Muscle of leg (tissue), 11 donors: Measurements from ENCODE around the gene PRTFDC1. TPM values are rescaled to one million over a fixed set of nuclear protein-coding genes. Genes with fewer than 3 reads are reported as not detected.
"Not testable (repeated sequence)": the region's sequence is repeated elsewhere in the genome, so short reads cannot be mapped to it uniquely, and the experiment has no call there.

Experiments
- DNase-seq: peaks from one replicate; pipeline ENCODE4 v3.0.0; 2013
- H3K27ac ChIP-seq: one replicate; pipeline ENCODE4 v1.5.1; 2013; ENCODE audit warnings: mild to moderate bottlenecking, low read length, control low read depth
- H3K27me3 ChIP-seq: one replicate; pipeline ENCODE4 v1.6.1; 2013; ENCODE audit warnings: low read length; ENCODE audit not compliant: control insufficient read depth, insufficient read depth
- H3K36me3 ChIP-seq: one replicate; pipeline ENCODE4 v1.6.1; 2013; ENCODE audit warnings: low read length; ENCODE audit not compliant: control insufficient read depth, insufficient read depth
- H3K4me1 ChIP-seq: one replicate; pipeline ENCODE4 v1.6.1; 2013; ENCODE audit warnings: low read length; ENCODE audit not compliant: control insufficient read depth, insufficient read depth
- H3K4me3 ChIP-seq: one replicate; pipeline ENCODE4 v1.5.1; 2013; ENCODE audit warnings: low read length, control low read depth
- H3K9me3 ChIP-seq: replicated peaks from 2 replicates; pipeline ENCODE4 v1.6.1; 2013; ENCODE audit warnings: low read depth, low read length; ENCODE audit not compliant: control insufficient read depth
- WGBS: methylation state at CpG from one replicate; pipeline ENCODE4 v1.1.5; 2013; ENCODE audit warnings: missing lambda C conversion rate; ENCODE audit not compliant: insufficient coverage; 5-methylcytosine and 5-hydroxymethylcytosine counted together
- polyA plus RNA-seq, 8 donors: library from polyadenylated mRNA; unstranded; fragments of 120-200 nt; gene quantifications; one replicate each; pipeline versions ENCODE4 v1.2.1 to v1.2.3, GENCODE V29; 2013; ENCODE audit warnings: inconsistent platforms in 1 of 8, low replicate concordance in 1 of 8; ENCODE audit not compliant: insufficient read length in 8 of 8, insufficient read depth in 1 of 8
- total RNA-seq: library from RNA; stranded (reverse); fragments of 120-200 nt; gene quantifications from one replicate; pipeline ENCODE4 v1.2.4, GENCODE V29; 2013

The PRTFDC1 gene
- total and polyA plus RNA-seq, 9 donors: 12.6 to 21.6 (median 16.2) TPM

GRCh38 chr10:24920907-24921881, 31.2 kb downstream of the PRTFDC1 start:
- peak; percentile 83 for DNase-seq
- 20% methylated on average over 1 of the region's 7 CpGs for WGBS
- H3K27ac ChIP-seq: no peak overlapping the region

DNA sequence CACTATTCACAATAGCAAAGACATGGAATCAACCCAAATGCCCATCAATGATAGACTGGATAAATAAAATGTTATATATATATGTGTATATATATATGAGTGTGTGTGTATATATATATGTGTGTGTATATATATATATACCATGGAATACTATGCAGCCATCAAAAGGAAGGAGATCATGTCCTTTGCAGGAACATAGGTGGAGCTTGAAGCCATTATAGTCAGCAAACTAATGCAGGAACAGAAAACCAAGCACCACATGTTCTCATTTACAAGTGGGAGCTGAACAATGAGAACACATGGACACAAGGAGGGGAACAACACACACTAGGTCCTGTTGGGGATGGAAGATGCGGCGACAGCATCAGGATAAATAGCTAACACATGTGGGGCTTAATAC, 32.2 kb downstream of the PRTFDC1 start:
- not testable (repeated sequence) for H3K4me1 ChIP-seq, H3K36me3 ChIP-seq, H3K9me3 ChIP-seq, H3K4me3 ChIP-seq, H3K27me3 ChIP-seq, H3K27ac ChIP-seq, DNase-seq
- WGBS: no CpG with 5 or more reads among the region's 2 CpGs

More at GRCh38 chr10:24920907-24921881, 31.2 kb downstream of the PRTFDC1 start:
- H3K4me3 ChIP-seq: no peak overlapping the region
- no peaks in the 10 kb centered on the region for H3K4me1 ChIP-seq
- no peaks in the 10 kb centered on the region for H3K9me3 ChIP-seq
- no peaks in the 10 kb centered on the region for H3K27me3 ChIP-seq
- no peaks in the 10 kb centered on the region for H3K36me3 ChIP-seq

DNA sequence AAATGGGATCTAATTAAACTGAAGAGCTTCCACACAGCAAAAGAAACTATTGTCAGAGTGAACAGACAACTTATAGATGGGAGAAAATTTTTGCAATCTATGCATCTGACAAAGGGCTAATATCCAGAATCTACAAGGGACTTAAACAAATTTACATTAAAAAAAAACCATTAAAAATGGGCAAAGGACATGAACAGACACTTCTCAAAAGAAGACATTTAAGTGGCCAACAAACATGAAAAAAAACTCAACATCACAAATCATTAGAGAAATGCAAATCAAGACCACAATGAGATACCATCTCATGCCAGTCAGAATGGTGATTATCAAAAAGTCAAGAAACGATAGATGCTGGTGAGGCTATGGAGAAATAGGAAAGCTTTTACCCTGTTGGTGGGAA, 32.8 kb downstream of the PRTFDC1 start:
- not testable (repeated sequence) for H3K36me3 ChIP-seq, H3K9me3 ChIP-seq, H3K4me1 ChIP-seq, H3K27me3 ChIP-seq, H3K4me3 ChIP-seq, DNase-seq, H3K27ac ChIP-seq
- no CpG with 5 or more reads among the region's 1 CpG for WGBS

DNA sequence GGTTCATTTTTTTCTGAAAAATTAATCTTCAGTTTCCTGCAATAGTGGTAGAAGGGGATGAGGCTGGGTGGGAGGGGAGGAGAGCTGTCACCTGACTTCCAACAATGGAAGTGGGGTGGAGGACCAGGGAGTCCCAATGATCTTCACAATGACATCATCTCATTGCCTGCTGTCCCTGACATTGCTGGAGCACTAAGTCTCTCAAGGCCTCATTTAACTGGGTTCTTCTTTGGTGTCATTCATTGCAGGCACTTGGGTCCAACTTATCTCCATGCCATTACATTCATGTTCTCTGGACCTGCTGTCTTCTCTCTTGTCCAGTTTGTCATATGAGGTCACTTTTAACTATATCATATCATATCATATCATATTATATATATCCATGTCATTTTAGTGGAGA, 34.4 kb downstream of the PRTFDC1 start:
- no peak for DNase-seq
- H3K36me3 ChIP-seq: no peaks in the 10 kb centered on the region

DNA sequence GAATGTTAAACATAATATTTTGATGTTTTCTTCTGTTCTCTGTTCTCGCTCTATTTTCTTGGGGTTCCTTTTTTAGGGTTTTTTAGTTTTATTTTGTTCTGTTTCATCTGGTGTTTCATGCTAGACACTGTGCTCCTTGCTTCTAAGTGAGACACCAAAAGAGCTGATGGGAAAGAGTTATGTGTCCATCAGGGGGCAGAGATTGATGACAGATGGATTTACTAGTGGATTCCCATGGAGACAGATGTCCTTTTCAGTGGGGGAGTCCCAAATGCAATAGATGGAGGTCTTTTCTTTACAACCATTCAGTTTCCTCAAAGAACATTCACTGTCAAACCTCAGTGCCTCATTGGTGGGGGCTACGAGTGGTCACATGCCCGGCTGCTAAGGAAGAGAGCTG, 34.9 kb downstream of the PRTFDC1 start:
- H3K36me3 ChIP-seq: no peaks in the 10 kb centered on the region
- H3K4me3 ChIP-seq: no peak overlapping the region
- no peaks in the 10 kb centered on the region for H3K9me3 ChIP-seq
- no peak for DNase-seq
- 100% methylated on average over 1 of the region's 3 CpGs for WGBS
- no peak overlapping the region for H3K27ac ChIP-seq
- no peaks in the 10 kb centered on the region for H3K27me3 ChIP-seq
- no peaks in the 10 kb centered on the region for H3K4me1 ChIP-seq

More for the DNA sequence above, 34.4 kb downstream of the PRTFDC1 start:
- no peak overlapping the region for H3K4me3 ChIP-seq
- H3K9me3 ChIP-seq: no peaks in the 10 kb centered on the region
- no peaks in the 10 kb centered on the region for H3K4me1 ChIP-seq
- H3K27ac ChIP-seq: no peak overlapping the region
- no peaks in the 10 kb centered on the region for H3K27me3 ChIP-seq

- H3K9me3 ChIP-seq: no peaks in the 10 kb centered on the region
- no peaks in the 10 kb centered on the region for H3K36me3 ChIP-seq
- WGBS: 87% methylated on average over 1 of the region's 2 CpGs
- H3K27ac ChIP-seq: no peak overlapping the region
- no peaks in the 10 kb centered on the region for H3K4me1 ChIP-seq
- no peak for DNase-seq
- no peak overlapping the region for H3K4me3 ChIP-seq
- H3K27me3 ChIP-seq: no peaks in the 10 kb centered on the region
These were observed 36.0 kb downstream of the PRTFDC1 start for GRCh38 chr10:24916365-24916764.

- Histone ChIP-seq H3K27ac (no peak overlapping the region), H3K36me3 (no peaks in the 10 kb centered on the region), H3K27me3 (no peaks in the 10 kb centered on the region), H3K9me3 (no peaks in the 10 kb centered on the region), H3K4me3 (no peak overlapping the region), H3K4me1 (no peaks in the 10 kb centered on the region)
- DNase-seq: no peak
These were observed 37.1 kb downstream of the PRTFDC1 start for GRCh38 chr10:24915304-24915703.

GRCh38 chr10:24914148-24914547, 38.3 kb downstream of the PRTFDC1 start:
- WGBS: no CpG with 5 or more reads among the region's 1 CpG
- Histone ChIP-seq H3K27ac (no peak overlapping the region), H3K36me3 (no peaks in the 10 kb centered on the region), H3K4me1 (no peaks in the 10 kb centered on the region), H3K4me3 (no peak overlapping the region), H3K27me3 (no peaks in the 10 kb centered on the region), H3K9me3 (no peaks in the 10 kb centered on the region)
- DNase-seq: no peak

DNA sequence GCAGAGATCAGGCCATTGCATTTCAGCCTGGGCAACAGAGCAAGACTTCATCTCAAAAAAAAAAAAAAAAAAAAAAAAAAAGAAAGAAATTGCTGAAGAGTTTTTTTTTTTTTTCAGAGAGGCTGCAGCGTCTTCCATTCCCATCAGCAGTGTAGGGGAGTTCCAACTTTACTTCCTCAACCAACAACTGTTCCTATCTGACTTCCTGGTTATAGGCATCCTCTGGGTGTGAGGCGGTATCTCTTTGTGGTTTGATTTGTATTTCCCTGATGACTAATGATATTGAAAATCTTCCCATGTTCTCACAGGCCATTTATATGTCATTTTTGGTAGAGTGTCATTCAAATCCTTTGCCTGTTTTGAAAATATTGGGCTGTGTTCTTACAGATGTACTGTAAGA, 40.2 kb downstream of the PRTFDC1 start:
- peak; percentile 52 for DNase-seq
- no peak overlapping the region for H3K27ac ChIP-seq
- no peaks in the 10 kb centered on the region for H3K36me3 ChIP-seq
- no peak overlapping the region for H3K4me3 ChIP-seq
- H3K27me3 ChIP-seq: no peaks in the 10 kb centered on the region
- WGBS: no CpG with 5 or more reads among the region's 2 CpGs
- no peaks in the 10 kb centered on the region for H3K4me1 ChIP-seq
- H3K9me3 ChIP-seq: no peaks in the 10 kb centered on the region

GRCh38 chr10:24911029-24911428, 41.4 kb downstream of the PRTFDC1 start:
- no peaks in the 10 kb centered on the region for H3K27me3 ChIP-seq
- no peak overlapping the region for H3K4me3 ChIP-seq
- WGBS: no CpG with 5 or more reads among the region's 2 CpGs
- no peaks in the 10 kb centered on the region for H3K9me3 ChIP-seq
- H3K36me3 ChIP-seq: no peaks in the 10 kb centered on the region
- H3K4me1 ChIP-seq: no peaks in the 10 kb centered on the region
- no peak overlapping the region for H3K27ac ChIP-seq
- no peak for DNase-seq
